CD4-positive, CD25-positive, alpha-beta regulatory T cell (primary cell): ENCODE data around the gene UPK3BL1. TPM values are rescaled to one million over a fixed set of nuclear protein-coding genes. Genes with fewer than 3 reads are reported as not detected.
"Not testable (repeated sequence)": the region's sequence is repeated elsewhere in the genome, so short reads cannot be mapped to it uniquely, and the experiment has no call there.

Experiments used
- ATAC-seq, 2 donors: fragments of 150-1000 bp; cut with Tn5 transposase; one replicate each; pipeline ENCODE4 v1.10.0; 2021; ENCODE audit warnings: low read depth in 2 of 2, moderate number of reproducible peaks in 2 of 2, moderate library complexity in 1 of 2
- DNase-seq, 3 donors: peaks; one replicate each; pipeline versions ENCODE4 v3.0.0 to v3.0.0-alpha.2; 2012 to 2022; ENCODE audit warnings: mixed read lengths in 1 of 3
- H3K27ac ChIP-seq: one replicate; pipeline ENCODE4 v1.7.0; 2013; ENCODE audit warnings: mild to moderate bottlenecking, low read length; ENCODE audit not compliant: insufficient read depth, poor library complexity, severe bottlenecking
- H3K27me3 ChIP-seq: one replicate; pipeline ENCODE4 v1.7.0; 2013; ENCODE audit warnings: low read length; ENCODE audit not compliant: control insufficient read depth, insufficient read depth
- H3K36me3 ChIP-seq: one replicate; pipeline ENCODE4 v1.7.0; 2013; ENCODE audit warnings: mild to moderate bottlenecking, low read length, moderate library complexity; ENCODE audit not compliant: control insufficient read depth, insufficient read depth
- H3K4me1 ChIP-seq: 2 replicates; pipeline ENCODE4 v1.7.0; 2013; ENCODE audit warnings: mild to moderate bottlenecking, low read length; ENCODE audit not compliant: insufficient read depth, control insufficient read depth, poor library complexity, severe bottlenecking
- H3K4me3 ChIP-seq: one replicate; pipeline ENCODE4 v1.7.0; 2013; ENCODE audit warnings: low read depth, mild to moderate bottlenecking, low read length, moderate library complexity
- H3K9me3 ChIP-seq, 2 experiments: 1 replicate in 1 of 2; 2 replicates in 1 of 2; pipeline ENCODE4 v1.7.0; 2013; ENCODE audit warnings: low read length in 2 of 2, mild to moderate bottlenecking in 1 of 2, moderate library complexity in 1 of 2; ENCODE audit not compliant: control insufficient read depth in 2 of 2
- H3K27ac Mint-ChIP-seq, 3 donors: one replicate each; pipeline ENCODE4 v1.8.0; 2020 to 2022; ENCODE audit warnings: mild to moderate bottlenecking in 3 of 3, mixed read lengths in 3 of 3, moderate library complexity in 2 of 3
- H3K27me3 Mint-ChIP-seq: one replicate; pipeline ENCODE4 v1.8.0; 2022; ENCODE audit warnings: mild to moderate bottlenecking, mixed read lengths
- H3K36me3 Mint-ChIP-seq: one replicate; pipeline ENCODE4 v1.8.0; 2020; ENCODE audit warnings: mixed read lengths
- H3K4me1 Mint-ChIP-seq, 4 donors: one replicate each; pipeline ENCODE4 v1.8.0; 2020 to 2022; ENCODE audit warnings: mixed read lengths in 4 of 4, mild to moderate bottlenecking in 1 of 4
- H3K4me3 Mint-ChIP-seq, 4 donors: one replicate each; pipeline ENCODE4 v1.8.0; 2020 to 2022; ENCODE audit warnings: mild to moderate bottlenecking in 4 of 4, mixed read lengths in 4 of 4, moderate library complexity in 3 of 4
- H3K9me3 Mint-ChIP-seq, 7 donors: one replicate each; pipeline ENCODE4 v1.8.0; 2020 to 2022; ENCODE audit warnings: mixed read lengths in 7 of 7, mild to moderate bottlenecking in 3 of 7, moderate library complexity in 2 of 7
- polyA plus RNA-seq, 4 donors: library from polyadenylated mRNA; unstranded; fragments of 300-500 nt; fragmentation: Illumina TruSeq; gene quantifications; one replicate each; pipeline ENCODE4 v1.2.3, GENCODE V29; 2021
- total RNA-seq: library from RNA; stranded (reverse); gene quantifications from one replicate; pipeline ENCODE4 v1.2.3, GENCODE V29; 2022

UPK3BL1 gene
- total RNA-seq (119 TPM), polyA plus RNA-seq (10 to 100 TPM in 3 of 4 donors, 1 to 10 TPM in 1; 9.7 to 32.6 (median 21.9) TPM)

GRCh38 chr7:102642691-102643090, at the start of gene UPK3BL1:
Gene UPK3BL1 (minus strand): TSS chr7:102642791. CDS start chr7:102642741, 50 bp downstream.
- not testable (repeated sequence) for H3K4me1 Mint-ChIP-seq, DNase-seq, H3K27me3 Mint-ChIP-seq, H3K4me3 Mint-ChIP-seq, H3K36me3 ChIP-seq, H3K27ac ChIP-seq, H3K27me3 ChIP-seq, ATAC-seq, H3K4me3 ChIP-seq, H3K9me3 ChIP-seq, H3K9me3 Mint-ChIP-seq, H3K4me1 ChIP-seq, H3K36me3 Mint-ChIP-seq, H3K27ac Mint-ChIP-seq

GRCh38 chr7:102690602-102691001, 48.0 kb upstream of the UPK3BL1 start:
- not testable (repeated sequence) for ATAC-seq, H3K4me3 ChIP-seq, H3K27ac Mint-ChIP-seq, H3K27me3 ChIP-seq, H3K9me3 Mint-ChIP-seq, H3K36me3 Mint-ChIP-seq, H3K27ac ChIP-seq, H3K36me3 ChIP-seq, H3K4me1 Mint-ChIP-seq, H3K4me1 ChIP-seq, H3K27me3 Mint-ChIP-seq, DNase-seq, H3K9me3 ChIP-seq
- H3K4me3 Mint-ChIP-seq = peak overlapping the region in 2 of 4 donors; percentile 70 to 86

- not testable (repeated sequence) for H3K27ac ChIP-seq, H3K4me3 ChIP-seq, H3K9me3 Mint-ChIP-seq
These were observed 47.1 kb upstream of the UPK3BL1 start for GRCh38 chr7:102689436-102690282.

GRCh38 chr7:102688299-102689036, 45.9 kb upstream of the UPK3BL1 start:
- not testable (repeated sequence) for H3K4me1 Mint-ChIP-seq, DNase-seq, H3K36me3 ChIP-seq, H3K4me1 ChIP-seq, H3K4me3 Mint-ChIP-seq, H3K27me3 ChIP-seq, H3K9me3 ChIP-seq, H3K27me3 Mint-ChIP-seq, H3K9me3 Mint-ChIP-seq, H3K27ac ChIP-seq, H3K27ac Mint-ChIP-seq, H3K4me3 ChIP-seq, H3K36me3 Mint-ChIP-seq
- ATAC-seq = peak; percentile 74 to 78

More at GRCh38 chr7:102689436-102690282, 47.1 kb upstream of the UPK3BL1 start:
- not testable (repeated sequence) for H3K36me3 ChIP-seq, H3K4me3 Mint-ChIP-seq, H3K27ac Mint-ChIP-seq, H3K27me3 ChIP-seq, H3K4me1 Mint-ChIP-seq, H3K27me3 Mint-ChIP-seq, H3K9me3 ChIP-seq, H3K4me1 ChIP-seq, H3K36me3 Mint-ChIP-seq
- ATAC-seq = peak; percentile 78 to 84
- DNase-seq = peak in 2 of 3 donors; percentile 12 to 19

- H3K27ac ChIP-seq, H3K4me3 ChIP-seq, H3K4me3 Mint-ChIP-seq, H3K27ac Mint-ChIP-seq, DNase-seq, H3K4me1 ChIP-seq, H3K9me3 ChIP-seq, H3K36me3 Mint-ChIP-seq, H3K9me3 Mint-ChIP-seq, H3K27me3 ChIP-seq, ATAC-seq, H3K4me1 Mint-ChIP-seq, H3K36me3 ChIP-seq, H3K27me3 Mint-ChIP-seq: not testable (repeated sequence)
These were observed 40.0 kb upstream of the UPK3BL1 start for GRCh38 chr7:102682560-102682959.

- H3K27ac ChIP-seq, H3K9me3 Mint-ChIP-seq, H3K36me3 Mint-ChIP-seq, DNase-seq, H3K4me1 ChIP-seq, H3K4me3 ChIP-seq, H3K27me3 Mint-ChIP-seq, H3K4me1 Mint-ChIP-seq, H3K9me3 ChIP-seq, H3K27ac Mint-ChIP-seq, H3K36me3 ChIP-seq, H3K4me3 Mint-ChIP-seq, H3K27me3 ChIP-seq: not testable (repeated sequence)
- peak in 1 of 2 donors; percentile 7 for ATAC-seq
These were observed 38.2 kb upstream of the UPK3BL1 start for GRCh38 chr7:102680780-102681179.

GRCh38 chr7:102675545-102675944, 33.0 kb upstream of the UPK3BL1 start:
- H3K27ac ChIP-seq, H3K9me3 Mint-ChIP-seq, H3K4me1 ChIP-seq, H3K27me3 ChIP-seq, H3K4me1 Mint-ChIP-seq, H3K4me3 ChIP-seq, H3K27me3 Mint-ChIP-seq, DNase-seq, H3K4me3 Mint-ChIP-seq, ATAC-seq, H3K9me3 ChIP-seq, H3K27ac Mint-ChIP-seq, H3K36me3 ChIP-seq, H3K36me3 Mint-ChIP-seq: not testable (repeated sequence)
